Keratinocyte (primary cell): ENCODE results near the gene GEN1. TPM values are rescaled to one million over a fixed set of nuclear protein-coding genes. Genes with fewer than 3 reads are reported as not detected.

Experiments
- DNase-seq: peaks from one replicate; pipeline ENCODE4 v3.0.0-alpha.2; 2011; ENCODE audit warnings: low read depth, missing footprints, low spot score
- FAIRE-seq: peaks from 2 replicates; lab custom pipeline; 2011; peaks lifted over from hg19 to GRCh38; lab: Jason Lieb, UNC
- H2AFZ ChIP-seq: 2 replicates; pipeline ENCODE4 v1.6.0; 2012; ENCODE audit warnings: low read length, control low read depth, inconsistent platforms; ENCODE audit not compliant: control insufficient read depth
- H3K27ac ChIP-seq: 2 replicates; pipeline ENCODE4 v1.5.1; 2011; ENCODE audit warnings: low read length; ENCODE audit not compliant: control insufficient read depth, insufficient read depth
- H3K27me3 ChIP-seq: 3 replicates; pipeline ENCODE4 v1.6.0; 2011; ENCODE audit warnings: low read length; ENCODE audit not compliant: control insufficient read depth, insufficient read depth; ENCODE audit errors: extremely low read depth
- H3K36me3 ChIP-seq, 2 experiments: 2 replicates in 1 of 2; 3 replicates in 1 of 2; pipeline ENCODE4 v1.5.1; 2011; ENCODE audit warnings: low read length in 2 of 2, mild to moderate bottlenecking in 1 of 2; ENCODE audit not compliant: control insufficient read depth in 2 of 2, insufficient read depth in 2 of 2; ENCODE audit errors: extremely low read depth in 1 of 2
- H3K4me1 ChIP-seq: 3 replicates; pipeline ENCODE4 v1.5.1; 2011; ENCODE audit warnings: low read length; ENCODE audit not compliant: control insufficient read depth, insufficient read depth; ENCODE audit errors: extremely low read depth
- H3K4me2 ChIP-seq: 3 replicates; pipeline ENCODE4 v1.6.0; 2011; ENCODE audit warnings: low read depth, low read length; ENCODE audit not compliant: control insufficient read depth, insufficient read depth; ENCODE audit errors: extremely low read depth
- H3K4me3 ChIP-seq, 3 experiments: fragments of 200-600 bp in 1 of 3; sonication (generic) in 1 of 3; 2 replicates in 2 of 3; 3 replicates in 1 of 3; pipeline ENCODE4 v1.5.1; 2011 to 2016; ENCODE audit warnings: low read length in 3 of 3, mild to moderate bottlenecking in 3 of 3, control low read depth in 2 of 3, inconsistent platforms in 1 of 3, low read depth in 1 of 3, mixed read lengths in 1 of 3, mixed run types in 1 of 3, moderate library complexity in 1 of 3; ENCODE audit not compliant: control insufficient read depth in 2 of 3, insufficient read depth in 2 of 3; ENCODE audit errors: extremely low read depth in 1 of 3
- H3K79me2 ChIP-seq: 2 replicates; pipeline ENCODE4 v1.6.0; 2012; ENCODE audit warnings: low read length; ENCODE audit not compliant: control insufficient read depth, insufficient read depth
- H3K9ac ChIP-seq: 3 replicates; pipeline ENCODE4 v1.6.0; 2011; ENCODE audit warnings: low read length; ENCODE audit not compliant: control insufficient read depth, insufficient read depth; ENCODE audit errors: extremely low read depth
- H3K9me1 ChIP-seq: 3 replicates; pipeline ENCODE4 v1.6.0; 2011; ENCODE audit warnings: low read length; ENCODE audit not compliant: control insufficient read depth, insufficient read depth; ENCODE audit errors: extremely low read depth
- H3K9me3 ChIP-seq: 2 replicates; pipeline ENCODE4 v1.5.1; 2012; ENCODE audit warnings: low read depth, low read length; ENCODE audit not compliant: control insufficient read depth
- H4K20me1 ChIP-seq: 3 replicates; pipeline ENCODE4 v1.6.0; 2011; ENCODE audit warnings: low read length; ENCODE audit not compliant: control insufficient read depth, insufficient read depth; ENCODE audit errors: extremely low read depth
- EZH2 ChIP-seq: IDR thresholded peaks from one replicate; pipeline ENCODE4 v1.6.1; 2012; ENCODE audit warnings: inconsistent platforms, mild to moderate bottlenecking, low read length, moderate library complexity
- dilution Hi-C: fragments of 300-500 bp; cut with MboI; formaldehyde crosslinking; loops from one replicate; pipeline ENCODE4 v1.7.0; 2020; ENCODE audit warnings: low sequenced_read_pairs; ENCODE audit not compliant: extremely low pct_ligation_motif_present
- polyA plus RNA-seq, 5 experiments: library from polyadenylated mRNA; depleted of rRNA in 3 of 5; stranded (reverse) in 3 of 5; stranded (forward) in 1 of 5; unstranded in 1 of 5; fragments of >200 nt; gene quantifications; 1 replicate in 1 of 5; 2 replicates in 3 of 5; 3 replicates in 1 of 5; pipeline versions ENCODE4 v1.2.1 to v1.2.3, GENCODE V29; 2011 to 2012; ENCODE audit warnings: missing spikeins in 2 of 5, low read depth in 1 of 5, low replicate concordance in 1 of 5
- TF ChIP-seq, protein P1 (sequence below), 3 experiments: IDR thresholded peaks in 1 of 3; conservative IDR thresholded peaks in 1 of 3; optimal IDR thresholded peaks in 1 of 3; 2 replicates in 2 of 3; 3 replicates in 1 of 3; pipeline versions ENCODE3 to v1.5.1; 2011; ENCODE audit warnings: low read length in 3 of 3, mild to moderate bottlenecking in 3 of 3, moderate library complexity in 2 of 3, control low read depth in 1 of 3, inconsistent platforms in 1 of 3; ENCODE audit not compliant: insufficient read depth in 2 of 3; ENCODE audit errors: extremely low read depth in 1 of 3

Gene GEN1
- polyA plus RNA-seq, 1 donor (not counting 4 experiments of a cell fraction or from before 2014, with no cell fraction given) = 17.2 TPM

DNA sequence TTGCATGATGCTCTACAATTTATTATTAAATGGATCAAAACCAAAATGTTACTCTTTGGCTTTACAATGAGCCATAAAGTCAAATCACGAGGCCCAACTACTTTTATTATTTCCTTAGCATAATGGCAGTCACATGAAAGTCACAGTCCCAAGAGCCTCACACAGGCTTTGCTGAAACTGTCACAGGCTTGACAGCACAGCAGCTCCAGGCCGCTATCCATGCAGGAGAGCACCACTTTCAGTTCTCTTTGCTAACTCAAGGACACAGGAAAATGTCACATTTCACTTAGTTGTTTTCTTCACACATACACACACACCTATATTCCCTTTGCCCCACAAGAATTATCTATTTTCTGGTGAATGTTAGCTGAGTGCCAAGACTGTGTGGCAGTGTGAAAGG is 51.2 kb downstream of the GEN1 start:
- Histone ChIP-seq H3K27ac (no peak overlapping the region), H4K20me1 (no peaks in the 10 kb centered on the region), H2AFZ (no peak overlapping the region), H3K4me2 (no peak overlapping the region), H3K4me3 (no peak overlapping the region), H3K9me1 (no peaks in the 10 kb centered on the region), H3K79me2 (no peaks in the 10 kb centered on the region), H3K9ac (no peak overlapping the region), H3K36me3 (no peaks in the 10 kb centered on the region), H3K27me3 (no peaks in the 10 kb centered on the region), H3K4me1 (no peaks in the 10 kb centered on the region), H3K9me3 (no peaks in the 10 kb centered on the region)
- FAIRE-seq = no peak
- DNase-seq = no peak
- dilution Hi-C loops = no loop called here
- TF ChIP-seq, protein P1, sequence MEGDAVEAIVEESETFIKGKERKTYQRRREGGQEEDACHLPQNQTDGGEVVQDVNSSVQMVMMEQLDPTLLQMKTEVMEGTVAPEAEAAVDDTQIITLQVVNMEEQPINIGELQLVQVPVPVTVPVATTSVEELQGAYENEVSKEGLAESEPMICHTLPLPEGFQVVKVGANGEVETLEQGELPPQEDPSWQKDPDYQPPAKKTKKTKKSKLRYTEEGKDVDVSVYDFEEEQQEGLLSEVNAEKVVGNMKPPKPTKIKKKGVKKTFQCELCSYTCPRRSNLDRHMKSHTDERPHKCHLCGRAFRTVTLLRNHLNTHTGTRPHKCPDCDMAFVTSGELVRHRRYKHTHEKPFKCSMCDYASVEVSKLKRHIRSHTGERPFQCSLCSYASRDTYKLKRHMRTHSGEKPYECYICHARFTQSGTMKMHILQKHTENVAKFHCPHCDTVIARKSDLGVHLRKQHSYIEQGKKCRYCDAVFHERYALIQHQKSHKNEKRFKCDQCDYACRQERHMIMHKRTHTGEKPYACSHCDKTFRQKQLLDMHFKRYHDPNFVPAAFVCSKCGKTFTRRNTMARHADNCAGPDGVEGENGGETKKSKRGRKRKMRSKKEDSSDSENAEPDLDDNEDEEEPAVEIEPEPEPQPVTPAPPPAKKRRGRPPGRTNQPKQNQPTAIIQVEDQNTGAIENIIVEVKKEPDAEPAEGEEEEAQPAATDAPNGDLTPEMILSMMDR (optimal IDR thresholded peaks at IDR 0.05 in 1 of 3, IDR thresholded peaks at IDR 0.05 in 1 of 3, conservative IDR thresholded peaks at IDR 0.05 in 1 of 3; ENCODE audit: extremely low read depth in 1 of 3, insufficient read depth in 2 of 3, low read length in 3 of 3) = no peak
- TF ChIP-seq EZH2 = no peak

DNA sequence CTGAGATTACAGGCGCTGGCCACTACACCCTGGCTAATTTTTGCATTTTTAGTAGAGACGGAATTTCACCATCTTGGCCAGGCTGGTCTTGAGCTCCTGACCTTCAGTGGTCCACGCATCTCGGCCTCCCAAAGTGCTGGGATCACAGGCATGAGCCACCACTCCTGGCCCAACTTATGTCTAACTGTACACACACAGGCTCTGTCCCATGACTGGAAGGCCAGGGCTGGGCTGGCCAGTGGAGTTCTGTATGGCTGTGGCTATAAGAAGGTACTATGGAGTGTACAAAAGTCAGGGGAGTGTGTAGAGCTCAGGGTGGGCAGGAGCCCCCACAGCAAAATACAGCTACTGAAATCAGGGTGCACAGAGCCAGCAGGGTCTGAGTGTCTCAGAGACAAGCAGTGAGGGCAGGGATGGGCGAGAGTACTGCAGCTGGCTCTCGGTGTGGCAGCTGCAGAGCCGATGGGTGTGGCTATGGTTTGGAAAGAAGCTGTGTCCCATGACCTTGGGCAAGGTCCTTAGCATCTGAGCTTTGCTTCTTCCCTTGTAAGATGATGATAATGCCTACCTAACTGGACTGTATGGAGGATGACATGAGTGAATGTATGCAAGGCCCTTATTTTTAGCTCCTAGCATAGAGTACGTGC is 51.9 kb downstream of the GEN1 start:
- Histone ChIP-seq H3K27ac (no peak overlapping the region), H4K20me1 (no peaks in the 10 kb centered on the region), H2AFZ (no peak overlapping the region), H3K79me2 (no peaks in the 10 kb centered on the region), H3K4me1 (no peaks in the 10 kb centered on the region), H3K36me3 (no peaks in the 10 kb centered on the region), H3K9me3 (no peaks in the 10 kb centered on the region), H3K27me3 (no peaks in the 10 kb centered on the region), H3K9ac (no peak overlapping the region), H3K4me2 (no peak overlapping the region), H3K9me1 (no peaks in the 10 kb centered on the region), H3K4me3 (no peak overlapping the region)
- FAIRE-seq (no peak), DNase-seq (no peak)
- TF ChIP-seq, protein P1 (optimal IDR thresholded peaks at IDR 0.05 in 1 of 3, IDR thresholded peaks at IDR 0.05 in 1 of 3, conservative IDR thresholded peaks at IDR 0.05 in 1 of 3; ENCODE audit: extremely low read depth in 1 of 3, insufficient read depth in 2 of 3, low read length in 3 of 3) = no peak
- TF ChIP-seq EZH2 = no peak
- dilution Hi-C loops = no loop called here
